ENCODE results near the gene EPN2. TPM values are rescaled to one million over a fixed set of nuclear protein-coding genes. Genes with fewer than 3 reads are reported as not detected.
A peak's percentile ranks its signal among the peaks of the same experiment; 100 is the strongest.

EPN2 gene
- total and polyA plus RNA-seq, 2 donors: 3.8 to 8.5 TPM

- 97% methylated on average over 6 of the region's 6 CpGs for WGBS
- DNase-seq (ENCODE audit: low read depth in 6 of 9, low spot score in 9 of 9): no peak
- no peak overlapping the region for H3K27ac ChIP-seq (ENCODE audit: low read depth in 1 of 2, low read length in 1 of 2)
These were observed 95.4 kb downstream of the EPN2 start for GRCh38 chr17:19332371-19333131.

DNA sequence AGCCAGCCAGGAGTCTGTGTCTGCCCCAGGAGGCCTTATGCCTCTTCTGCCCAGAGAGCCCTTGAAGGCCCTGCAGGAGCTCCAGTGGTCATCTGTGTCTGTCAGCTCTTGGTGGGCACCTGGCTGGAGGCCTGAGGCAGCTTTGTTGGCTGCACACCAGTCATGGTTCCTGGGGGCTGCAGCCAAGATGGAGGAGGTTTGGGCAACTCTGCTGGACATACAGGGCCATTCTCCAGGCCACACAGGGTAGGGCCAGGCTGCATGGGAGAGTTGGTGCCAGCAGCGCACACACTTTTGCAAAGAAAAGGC, 95.9 kb downstream of the EPN2 start:
- peaks cover 3 to 62% of the 10 kb centered on the region in 2 donors for H3K27me3 ChIP-seq (ENCODE audit: control insufficient read depth in 2 of 2, insufficient read depth in 1 of 2, low read length in 1 of 2)
- no peak overlapping the region for H3K27ac ChIP-seq (ENCODE audit: low read depth in 1 of 2, low read length in 1 of 2)
- no peaks in the 10 kb centered on the region for H3K9me3 ChIP-seq (ENCODE audit: control insufficient read depth in 2 of 2, insufficient read depth in 1 of 2, low read length in 1 of 2)
- no peaks in the 10 kb centered on the region for H3K36me3 ChIP-seq (ENCODE audit: control insufficient read depth in 2 of 2, insufficient read depth in 2 of 2, low read length in 1 of 2)
- no peak for DNase-seq (ENCODE audit: low read depth in 6 of 9, low spot score in 9 of 9)
- no peak overlapping the region for H3K4me3 ChIP-seq (ENCODE audit: low read length in 2 of 2)
- WGBS: 98% methylated on average over 1 of the region's 1 CpG
- H3K4me1 ChIP-seq (ENCODE audit: control insufficient read depth in 2 of 2, insufficient read depth in 2 of 2, low read length in 2 of 2): no peaks in the 10 kb centered on the region

More at GRCh38 chr17:19332371-19333131, 95.4 kb downstream of the EPN2 start:
- Histone ChIP-seq H3K27me3 (ENCODE audit: control insufficient read depth in 2 of 2, insufficient read depth in 1 of 2, low read length in 1 of 2) (peaks cover 3 to 59% of the 10 kb centered on the region in 2 donors), H3K9me3 (ENCODE audit: control insufficient read depth in 2 of 2, insufficient read depth in 1 of 2, low read length in 1 of 2) (no peaks in the 10 kb centered on the region), H3K4me3 (ENCODE audit: low read length in 2 of 2) (no peak overlapping the region), H3K4me1 (ENCODE audit: control insufficient read depth in 2 of 2, insufficient read depth in 2 of 2, low read length in 2 of 2) (no peaks in the 10 kb centered on the region), H3K36me3 (ENCODE audit: control insufficient read depth in 2 of 2, insufficient read depth in 2 of 2, low read length in 1 of 2) (no peaks in the 10 kb centered on the region)

GRCh38 chr17:19333736-19334290, 96.6 kb downstream of the EPN2 start:
- no peaks in the 10 kb centered on the region for H3K9me3 ChIP-seq (ENCODE audit: control insufficient read depth in 2 of 2, insufficient read depth in 1 of 2, low read length in 1 of 2)
- peaks cover 3 to 64% of the 10 kb centered on the region in 2 donors for H3K27me3 ChIP-seq (ENCODE audit: control insufficient read depth in 2 of 2, insufficient read depth in 1 of 2, low read length in 1 of 2)
- H3K27ac ChIP-seq (ENCODE audit: low read depth in 1 of 2, low read length in 1 of 2): no peak overlapping the region
- H3K4me3 ChIP-seq (ENCODE audit: low read length in 2 of 2): no peak overlapping the region
- 98% methylated on average over 12 of the region's 12 CpGs for WGBS
- H3K4me1 ChIP-seq (ENCODE audit: control insufficient read depth in 2 of 2, insufficient read depth in 2 of 2, low read length in 2 of 2): no peaks in the 10 kb centered on the region
- H3K36me3 ChIP-seq (ENCODE audit: control insufficient read depth in 2 of 2, insufficient read depth in 2 of 2, low read length in 1 of 2): no peaks in the 10 kb centered on the region
- DNase-seq (ENCODE audit: low read depth in 6 of 9, low spot score in 9 of 9): no peak

- no peak overlapping the region for H3K27ac ChIP-seq (ENCODE audit: low read depth in 1 of 2, low read length in 1 of 2)
- H3K4me3 ChIP-seq (ENCODE audit: low read length in 2 of 2): no peak overlapping the region
- 89% methylated on average over 6 of the region's 6 CpGs for WGBS
- DNase-seq (ENCODE audit: low read depth in 6 of 9, low spot score in 9 of 9): no peak
- no peaks in the 10 kb centered on the region for H3K36me3 ChIP-seq (ENCODE audit: control insufficient read depth in 2 of 2, insufficient read depth in 2 of 2, low read length in 1 of 2)
- peaks cover 3 to 60% of the 10 kb centered on the region in 2 donors for H3K27me3 ChIP-seq (ENCODE audit: control insufficient read depth in 2 of 2, insufficient read depth in 1 of 2, low read length in 1 of 2)
- H3K9me3 ChIP-seq (ENCODE audit: control insufficient read depth in 2 of 2, insufficient read depth in 1 of 2, low read length in 1 of 2): no peaks in the 10 kb centered on the region
- no peaks in the 10 kb centered on the region for H3K4me1 ChIP-seq (ENCODE audit: control insufficient read depth in 2 of 2, insufficient read depth in 2 of 2, low read length in 2 of 2)
These were observed 97.2 kb downstream of the EPN2 start for GRCh38 chr17:19334331-19334730.

- Histone ChIP-seq H3K9me3 (ENCODE audit: control insufficient read depth in 2 of 2, insufficient read depth in 1 of 2, low read length in 1 of 2) (no peaks in the 10 kb centered on the region), H3K36me3 (ENCODE audit: control insufficient read depth in 2 of 2, insufficient read depth in 2 of 2, low read length in 1 of 2) (no peaks in the 10 kb centered on the region), H3K4me3 (ENCODE audit: low read length in 2 of 2) (no peak overlapping the region), H3K4me1 (ENCODE audit: control insufficient read depth in 2 of 2, insufficient read depth in 2 of 2, low read length in 2 of 2) (no peaks in the 10 kb centered on the region), H3K27ac (ENCODE audit: low read depth in 1 of 2, low read length in 1 of 2) (no peak overlapping the region), H3K27me3 (ENCODE audit: control insufficient read depth in 2 of 2, insufficient read depth in 1 of 2, low read length in 1 of 2) (peaks cover 3 to 57% of the 10 kb centered on the region in 2 donors)
- DNase-seq (ENCODE audit: low read depth in 6 of 9, low spot score in 9 of 9): no peak
- WGBS: 94% methylated on average over 18 of the region's 18 CpGs
These were observed 98.9 kb downstream of the EPN2 start for GRCh38 chr17:19335951-19336631.

- H3K36me3 ChIP-seq (ENCODE audit: control insufficient read depth in 2 of 2, insufficient read depth in 2 of 2, low read length in 1 of 2): no peaks in the 10 kb centered on the region
- DNase-seq (ENCODE audit: low read depth in 6 of 9, low spot score in 9 of 9): peak in 1 of 9 donors; percentile 22
- no peaks in the 10 kb centered on the region for H3K9me3 ChIP-seq (ENCODE audit: control insufficient read depth in 2 of 2, insufficient read depth in 1 of 2, low read length in 1 of 2)
- no peak overlapping the region for H3K4me3 ChIP-seq (ENCODE audit: low read length in 2 of 2)
- H3K4me1 ChIP-seq (ENCODE audit: control insufficient read depth in 2 of 2, insufficient read depth in 2 of 2, low read length in 2 of 2): no peaks in the 10 kb centered on the region
- no peak overlapping the region for H3K27ac ChIP-seq (ENCODE audit: low read depth in 1 of 2, low read length in 1 of 2)
- 91% methylated on average over 21 of the region's 21 CpGs for WGBS
- H3K27me3 ChIP-seq (ENCODE audit: control insufficient read depth in 2 of 2, insufficient read depth in 1 of 2, low read length in 1 of 2): peaks cover 3 to 57% of the 10 kb centered on the region in 2 donors
These were observed 100.0 kb downstream of the EPN2 start for GRCh38 chr17:19336938-19337711.

DNA sequence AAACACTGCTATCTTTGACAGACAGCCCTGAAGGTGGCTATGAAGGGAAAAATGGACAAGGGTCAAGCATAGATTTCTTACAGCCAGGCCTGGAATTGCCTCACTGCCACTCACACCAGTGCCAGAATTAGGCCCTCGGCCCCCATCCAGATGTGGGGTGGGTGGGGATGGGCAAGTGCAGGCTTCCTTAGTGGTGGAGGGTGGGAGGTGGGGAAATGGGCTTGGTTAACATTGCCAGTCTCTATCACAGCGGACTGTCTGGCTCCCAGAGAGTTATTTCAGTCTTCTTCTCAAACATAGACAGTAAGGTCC, 100.5 kb downstream of the EPN2 start:
- Histone ChIP-seq H3K27ac (ENCODE audit: low read depth in 1 of 2, low read length in 1 of 2) (no peak overlapping the region), H3K4me1 (ENCODE audit: control insufficient read depth in 2 of 2, insufficient read depth in 2 of 2, low read length in 2 of 2) (no peaks in the 10 kb centered on the region), H3K27me3 (ENCODE audit: control insufficient read depth in 2 of 2, insufficient read depth in 1 of 2, low read length in 1 of 2) (peaks cover 3 to 53% of the 10 kb centered on the region in 2 donors), H3K9me3 (ENCODE audit: control insufficient read depth in 2 of 2, insufficient read depth in 1 of 2, low read length in 1 of 2) (no peaks in the 10 kb centered on the region), H3K4me3 (ENCODE audit: low read length in 2 of 2) (no peak overlapping the region), H3K36me3 (ENCODE audit: control insufficient read depth in 2 of 2, insufficient read depth in 2 of 2, low read length in 1 of 2) (no peaks in the 10 kb centered on the region)
- WGBS: 74% methylated on average over 2 of the region's 2 CpGs
- no peak for DNase-seq (ENCODE audit: low read depth in 6 of 9, low spot score in 9 of 9)

DNA sequence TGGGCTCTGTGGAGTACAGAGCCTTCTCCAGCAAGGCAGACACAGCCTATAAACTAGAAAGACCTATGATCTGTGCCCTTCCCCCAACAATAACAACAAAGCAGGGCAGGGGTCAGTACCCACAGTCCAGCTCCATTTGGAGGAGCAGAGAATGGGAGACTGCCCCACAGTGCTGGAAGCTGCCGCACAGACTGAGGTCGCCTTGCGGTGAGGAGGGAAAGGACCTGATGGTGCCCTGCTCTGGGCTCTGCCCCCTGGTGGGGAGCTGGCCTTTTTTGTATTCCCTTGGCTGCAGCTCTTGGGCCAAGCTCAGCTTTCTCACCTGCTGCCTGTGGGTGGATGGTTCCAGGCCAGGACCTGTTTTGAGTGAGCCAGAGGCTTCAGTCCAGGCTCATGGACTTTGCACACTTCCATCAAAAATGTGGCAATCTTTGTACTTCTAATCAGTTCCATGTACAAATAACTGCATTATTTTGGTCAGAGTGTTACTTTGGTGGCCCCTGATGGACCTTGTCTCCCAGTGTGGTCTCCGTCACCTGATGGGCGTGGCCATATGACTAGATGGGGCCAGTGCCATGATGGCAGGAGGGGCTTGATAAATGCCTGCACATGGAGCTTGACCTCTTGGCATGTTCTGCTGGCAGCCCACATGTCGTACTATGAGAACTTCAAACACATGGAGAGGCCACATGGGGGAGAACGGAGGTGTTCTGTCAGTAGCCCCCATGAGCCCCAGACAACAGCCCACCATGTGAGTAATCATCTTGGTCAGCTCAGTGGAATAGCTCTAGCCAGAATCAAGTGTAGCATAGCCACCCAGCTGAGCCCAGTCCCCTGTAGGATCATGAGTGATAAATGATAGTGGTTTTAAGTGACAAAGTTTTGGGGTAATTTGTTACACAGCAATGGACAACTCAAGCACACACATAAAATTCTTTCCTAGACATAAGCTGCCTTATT, 101.1 kb downstream of the EPN2 start:
- Histone ChIP-seq H3K4me1 (ENCODE audit: control insufficient read depth in 2 of 2, insufficient read depth in 2 of 2, low read length in 2 of 2) (no peaks in the 10 kb centered on the region), H3K27ac (ENCODE audit: low read depth in 1 of 2, low read length in 1 of 2) (no peak overlapping the region), H3K36me3 (ENCODE audit: control insufficient read depth in 2 of 2, insufficient read depth in 2 of 2, low read length in 1 of 2) (no peaks in the 10 kb centered on the region), H3K27me3 (ENCODE audit: control insufficient read depth in 2 of 2, insufficient read depth in 1 of 2, low read length in 1 of 2) (peaks cover 3 to 53% of the 10 kb centered on the region in 2 donors), H3K4me3 (ENCODE audit: low read length in 2 of 2) (no peak overlapping the region), H3K9me3 (ENCODE audit: control insufficient read depth in 2 of 2, insufficient read depth in 1 of 2, low read length in 1 of 2) (no peaks in the 10 kb centered on the region)
- WGBS: 60% methylated on average over 7 of the region's 7 CpGs
- DNase-seq (ENCODE audit: low read depth in 6 of 9, low spot score in 9 of 9): peak in 8 of 9 donors; percentile 18 to 65 (median 33)
